ENCODE data around the gene CD80.

- TF ChIP-seq POLR2A (IDR thresholded peaks at IDR 0.05) = no peak
- no peak for TF ChIP-seq CTCF (IDR thresholded peaks at IDR 0.05 in 4 of 5, conservative IDR thresholded peaks at IDR 0.05 in 1 of 5)
Observed at GRCh38 chr3:119534296-119534695, 25.1 kb downstream of the CD80 start.
